Nephron progenitor cell (in vitro differentiated cells): ENCODE data around the gene PTGDS.

ENCODE experiments used
- DNase-seq: peaks from one replicate; pipeline ENCODE4 v3.0.0; 2021
- H3K27ac Mint-ChIP-seq: 2 replicates; pipeline ENCODE4 v1.8.0; 2021; ENCODE audit warnings: mild to moderate bottlenecking, moderate library complexity, mixed read lengths
- H3K27me3 Mint-ChIP-seq: 2 replicates; pipeline ENCODE4 v1.8.0; 2021; ENCODE audit warnings: mild to moderate bottlenecking, low read depth, mixed read lengths; ENCODE audit not compliant: poor library complexity
- H3K36me3 Mint-ChIP-seq: 2 replicates; pipeline ENCODE4 v1.8.0; 2021; ENCODE audit warnings: low read depth, mixed read lengths
- H3K4me1 Mint-ChIP-seq: 2 replicates; pipeline ENCODE4 v1.8.0; 2021; ENCODE audit warnings: mixed read lengths
- H3K4me3 Mint-ChIP-seq: 2 replicates; pipeline ENCODE4 v1.8.0; 2021; ENCODE audit warnings: mild to moderate bottlenecking, moderate library complexity, mixed read lengths
- H3K9me3 Mint-ChIP-seq: 2 replicates; pipeline ENCODE4 v1.8.0; 2021; ENCODE audit warnings: mild to moderate bottlenecking, moderate library complexity, mixed read lengths
- CTCF ChIP-seq: fragments of 200-600 bp; sonication (generic); IDR thresholded peaks from 2 replicates; pipeline ENCODE4 v1.5.0; 2021; ENCODE audit warnings: antibody characterized with exemption

The PTGDS gene

GRCh38 chr9:136960212-136960937, 16.9 kb upstream of the PTGDS start:
- Mint-ChIP-seq H3K4me1 (peaks cover 10% of the 10 kb centered on the region), H3K27ac (no peak overlapping the region), H3K9me3 (peaks cover 9% of the 10 kb centered on the region), H3K27me3 (peaks cover 21% of the 10 kb centered on the region), H3K4me3 (no peak overlapping the region), H3K36me3 (no peaks in the 10 kb centered on the region)
- no peak for TF ChIP-seq CTCF
- no peak for DNase-seq

DNA sequence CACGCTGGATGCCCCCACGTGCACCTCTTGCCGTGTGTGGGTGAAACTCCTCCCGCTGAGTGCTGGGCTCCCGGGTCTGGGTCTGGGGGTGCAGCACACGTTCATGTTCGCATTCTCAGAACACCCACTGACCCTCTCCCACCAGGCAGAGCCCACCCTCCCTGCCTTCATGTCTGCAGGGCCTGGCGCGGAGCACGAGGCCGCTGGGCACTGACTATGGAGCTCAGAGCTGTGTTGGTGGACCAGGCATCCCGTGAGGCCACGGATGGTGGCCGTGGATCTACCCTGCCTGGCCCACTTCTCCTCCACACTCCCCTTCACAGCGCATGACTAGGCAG, 16.4 kb upstream of the PTGDS start:
- Mint-ChIP-seq H3K27me3 (peaks cover 19% of the 10 kb centered on the region), H3K27ac (no peak overlapping the region), H3K9me3 (peaks cover 9% of the 10 kb centered on the region), H3K4me1 (peaks cover 14% of the 10 kb centered on the region), H3K4me3 (no peak overlapping the region), H3K36me3 (no peaks in the 10 kb centered on the region)
- TF ChIP-seq CTCF = no peak
- DNase-seq = no peak

- peaks cover 20% of the 10 kb centered on the region for H3K4me1 Mint-ChIP-seq
- H3K36me3 Mint-ChIP-seq = no peaks in the 10 kb centered on the region
- no peak for TF ChIP-seq CTCF
- no peak for DNase-seq
- H3K4me3 Mint-ChIP-seq = no peak overlapping the region
- peaks cover 4% of the 10 kb centered on the region for H3K9me3 Mint-ChIP-seq
- H3K27me3 Mint-ChIP-seq = peaks cover 20% of the 10 kb centered on the region
- no peak overlapping the region for H3K27ac Mint-ChIP-seq
Measured at GRCh38 chr9:136961279-136962065, 15.8 kb upstream of the PTGDS start.

- Mint-ChIP-seq H3K27ac (no peak overlapping the region), H3K9me3 (no peaks in the 10 kb centered on the region), H3K27me3 (peaks cover 20% of the 10 kb centered on the region), H3K36me3 (no peaks in the 10 kb centered on the region), H3K4me3 (no peak overlapping the region), H3K4me1 (peaks cover 21% of the 10 kb centered on the region)
- no peak for TF ChIP-seq CTCF
- DNase-seq = no peak
Measured at GRCh38 chr9:136962163-136962562, 15.1 kb upstream of the PTGDS start.

DNA sequence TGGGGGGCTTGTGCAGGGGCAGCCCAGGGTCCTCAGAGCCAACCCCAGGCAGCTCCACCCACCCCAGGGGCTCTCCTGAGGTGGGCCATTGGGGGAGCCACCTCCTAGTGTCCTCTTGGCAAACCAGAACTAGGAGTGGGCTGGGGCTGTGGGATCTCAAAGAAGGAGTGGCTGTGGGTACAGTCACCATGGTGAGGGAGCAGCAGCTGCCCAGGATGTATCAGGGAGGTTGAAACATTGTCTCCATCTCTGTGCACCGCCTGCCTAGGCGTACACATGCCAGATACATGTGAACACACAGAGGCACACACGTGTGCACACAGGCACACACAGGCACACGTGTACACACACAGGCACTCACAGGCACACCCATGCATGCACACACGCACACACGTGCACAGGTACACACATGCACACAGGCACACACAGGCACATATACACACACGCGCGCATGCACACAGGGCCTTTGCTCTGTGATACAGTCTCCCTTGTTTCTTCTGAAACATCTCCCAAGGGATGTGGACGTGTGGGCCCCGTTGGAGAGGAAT, 14.5 kb upstream of the PTGDS start:
- Mint-ChIP-seq H3K36me3 (no peaks in the 10 kb centered on the region), H3K27ac (peak overlapping the region; percentile 74), H3K27me3 (peaks cover 20% of the 10 kb centered on the region), H3K9me3 (no peaks in the 10 kb centered on the region), H3K4me1 (peaks cover 21% of the 10 kb centered on the region), H3K4me3 (no peak overlapping the region)
- no peak for DNase-seq
- no peak for TF ChIP-seq CTCF
